ENCODE measurements around the gene HLA-DRA. TPM values are rescaled to one million over a fixed set of nuclear protein-coding genes. Genes with fewer than 3 reads are reported as not detected.

The HLA-DRA gene
- total RNA-seq, 1 experiment from 2014 or later = not detected

GRCh38 chr6:32459781-32460424 lies 20.2 kb downstream of the HLA-DRA start:
- Mint-ChIP-seq H3K27me3 (ENCODE audit: insufficient read depth, unreplicated experiment) (peaks cover 24% of the 10 kb centered on the region), H3K4me3 (ENCODE audit: unreplicated experiment) (peak overlapping the region; percentile 22), H3K4me1 (ENCODE audit: low read depth, unreplicated experiment) (no peaks in the 10 kb centered on the region), H3K36me3 (ENCODE audit: insufficient read depth, unreplicated experiment) (no peaks in the 10 kb centered on the region), H3K9me3 (ENCODE audit: unreplicated experiment) (peaks cover 6% of the 10 kb centered on the region), H3K27ac (ENCODE audit: unreplicated experiment) (no peak overlapping the region)
- no peak for DNase-seq
- ChIA-PET CTCF (no interaction called here), POLR2A (no interaction called here)
- BruUV-seq (replicated peaks) = no TSS peak
- Histone ChIP-seq H3K4me3 (ENCODE audit: low read depth, low read length) (no peak overlapping the region), H3K27me3 (replicated peaks; ENCODE audit: control insufficient read depth, insufficient read depth, low read length) (no peaks in the 10 kb centered on the region), H3K36me3 (ENCODE audit: control insufficient read depth, insufficient read depth, low read length) (no peaks in the 10 kb centered on the region), H3K9me3 (no peaks in the 10 kb centered on the region), H3K4me1 (no peaks in the 10 kb centered on the region)
- intact Hi-C loops (cut with micrococcal nuclease; ENCODE audit: unreplicated experiment) = no loop called here
- no peak for TF ChIP-seq CTCF (IDR thresholded peaks at IDR 0.05; ENCODE audit: insufficient read depth in 1 of 2, low read depth in 1 of 2, low read length in 1 of 2, severe bottlenecking in 1 of 2, unreplicated experiment in 1 of 2)

- Histone ChIP-seq H3K36me3 (ENCODE audit: control insufficient read depth, insufficient read depth, low read length) (no peaks in the 10 kb centered on the region), H3K4me1 (no peaks in the 10 kb centered on the region), H3K9me3 (no peaks in the 10 kb centered on the region), H3K4me3 (ENCODE audit: low read depth, low read length) (no peak overlapping the region), H3K27me3 (replicated peaks; ENCODE audit: control insufficient read depth, insufficient read depth, low read length) (no peaks in the 10 kb centered on the region)
- ChIA-PET POLR2A (no interaction called here), CTCF (no interaction called here)
- no peak overlapping the region for H3K4me3 Mint-ChIP-seq (ENCODE audit: unreplicated experiment)
- peak in 1 of 2 experiments; percentile 3 for DNase-seq
- H3K27me3 Mint-ChIP-seq (ENCODE audit: insufficient read depth, unreplicated experiment) = peaks cover 27% of the 10 kb centered on the region
- BruUV-seq (replicated peaks) = no TSS peak
- no peaks in the 10 kb centered on the region for H3K4me1 Mint-ChIP-seq (ENCODE audit: low read depth, unreplicated experiment)
- no peak for TF ChIP-seq CTCF (IDR thresholded peaks at IDR 0.05; ENCODE audit: insufficient read depth in 1 of 2, low read depth in 1 of 2, low read length in 1 of 2, severe bottlenecking in 1 of 2, unreplicated experiment in 1 of 2)
- no peaks in the 10 kb centered on the region for H3K36me3 Mint-ChIP-seq (ENCODE audit: insufficient read depth, unreplicated experiment)
- H3K27ac Mint-ChIP-seq (ENCODE audit: unreplicated experiment) = no peak overlapping the region
- intact Hi-C loops (cut with micrococcal nuclease; ENCODE audit: unreplicated experiment) = no loop called here
- H3K9me3 Mint-ChIP-seq (ENCODE audit: unreplicated experiment) = peaks cover 12% of the 10 kb centered on the region
Observed at GRCh38 chr6:32460528-32460927, 20.8 kb downstream of the HLA-DRA start.

GRCh38 chr6:32461493-32461892 lies 21.8 kb downstream of the HLA-DRA start:
- POLR2A ChIA-PET = no interaction called here

More at GRCh38 chr6:32461493-32461892, 21.8 kb downstream of the HLA-DRA start:
- Mint-ChIP-seq H3K27me3 (ENCODE audit: insufficient read depth, unreplicated experiment) (peaks cover 23% of the 10 kb centered on the region), H3K27ac (ENCODE audit: unreplicated experiment) (no peak overlapping the region), H3K9me3 (ENCODE audit: unreplicated experiment) (peaks cover 16% of the 10 kb centered on the region), H3K4me1 (ENCODE audit: low read depth, unreplicated experiment) (no peaks in the 10 kb centered on the region), H3K4me3 (ENCODE audit: unreplicated experiment) (no peak overlapping the region), H3K36me3 (ENCODE audit: insufficient read depth, unreplicated experiment) (no peaks in the 10 kb centered on the region)
- Histone ChIP-seq H3K9me3 (no peaks in the 10 kb centered on the region), H3K27me3 (replicated peaks; ENCODE audit: control insufficient read depth, insufficient read depth, low read length) (no peaks in the 10 kb centered on the region), H3K4me1 (no peaks in the 10 kb centered on the region), H3K4me3 (ENCODE audit: low read depth, low read length) (no peak overlapping the region), H3K36me3 (ENCODE audit: control insufficient read depth, insufficient read depth, low read length) (no peaks in the 10 kb centered on the region)
- CTCF ChIA-PET = no interaction called here
- intact Hi-C loops (cut with micrococcal nuclease; ENCODE audit: unreplicated experiment) = no loop called here
- BruUV-seq (replicated peaks) = no TSS peak
- DNase-seq = no peak
- no peak for TF ChIP-seq CTCF (IDR thresholded peaks at IDR 0.05; ENCODE audit: insufficient read depth in 1 of 2, low read depth in 1 of 2, low read length in 1 of 2, severe bottlenecking in 1 of 2, unreplicated experiment in 1 of 2)

All from Caco-2 (cell line).